Breast epithelium (tissue), 3 donors: ENCODE data around the gene CPB2.

Experiments used
- CTCF ChIP-seq, 3 donors: fragments of 450-650 bp; IDR thresholded peaks; one replicate each; pipeline ENCODE4 v1.5.1; 2016 to 2017; ENCODE audit warnings: antibody characterized with exemption in 3 of 3, mild to moderate bottlenecking in 3 of 3, moderate library complexity in 3 of 3
- POLR2A ChIP-seq: fragments of 450-650 bp; IDR thresholded peaks from one replicate; pipeline ENCODE4 v1.6.1; 2016; ENCODE audit warnings: antibody characterized with exemption, mild to moderate bottlenecking, moderate library complexity
- POLR2AphosphoS5 ChIP-seq, 3 donors: sonication (generic); formaldehyde crosslinking; IDR thresholded peaks; one replicate each; pipeline ENCODE4 v1.6.1; 2017; ENCODE audit warnings: antibody characterized with exemption in 3 of 3

GRCh38 chr13:46041419-46041839 is 63.4 kb downstream of the CPB2 start:
- no peak for TF ChIP-seq POLR2A
- TF ChIP-seq POLR2AphosphoS5 (IDR thresholded peaks at IDR 0.05): no peak
- TF ChIP-seq CTCF (IDR thresholded peaks at IDR 0.05): no peak
